Measurements from ENCODE around the gene DDX59.
"Not testable (repeated sequence)": the region's sequence is repeated elsewhere in the genome, so short reads cannot be mapped to it uniquely, and the experiment has no call there.

Gene DDX59

GRCh38 chr1:200670242-200671118 lies 773 bp upstream of the DDX59 start:
- DNase-seq: no peak

- DNase-seq: no peak
These were observed 993 bp downstream of the DDX59 start for GRCh38 chr1:200668514-200669313.

- no peak for DNase-seq
These were observed 3.4 kb downstream of the DDX59 start for GRCh38 chr1:200666309-200666708.

GRCh38 chr1:200665861-200666260 lies 3.8 kb downstream of the DDX59 start:
- DNase-seq: no peak

GRCh38 chr1:200660719-200661118 lies 9.0 kb downstream of the DDX59 start:
- DNase-seq: no peak

GRCh38 chr1:200659269-200659668 lies 10.4 kb downstream of the DDX59 start:
- DNase-seq: no peak

- DNase-seq: no peak
These were observed 11.5 kb downstream of the DDX59 start for GRCh38 chr1:200658037-200658818.

- DNase-seq: no peak
These were observed 15.0 kb downstream of the DDX59 start for GRCh38 chr1:200654660-200655059.

GRCh38 chr1:200653022-200653462 lies 16.7 kb downstream of the DDX59 start:
- no peak for DNase-seq

- no peak for DNase-seq
These were observed 17.3 kb downstream of the DDX59 start for GRCh38 chr1:200652378-200652777.

GRCh38 chr1:200646515-200646914 lies 23.2 kb downstream of the DDX59 start:
- no peak for DNase-seq

- no peak for DNase-seq
These were observed 25.7 kb downstream of the DDX59 start for GRCh38 chr1:200644021-200644420.

GRCh38 chr1:200642481-200642880 lies 27.2 kb downstream of the DDX59 start:
- no peak for DNase-seq

- no peak for DNase-seq
These were observed 28.7 kb downstream of the DDX59 start for GRCh38 chr1:200640963-200641401.

- DNase-seq: no peak
These were observed 29.2 kb downstream of the DDX59 start for GRCh38 chr1:200640373-200640962.

- no peak for DNase-seq
These were observed 31.6 kb downstream of the DDX59 start for GRCh38 chr1:200638073-200638472.

- DNase-seq: no peak
These were observed 33.0 kb downstream of the DDX59 start for GRCh38 chr1:200636681-200637080.

- DNase-seq: no peak
These were observed 35.2 kb downstream of the DDX59 start for GRCh38 chr1:200634261-200635122.

- DNase-seq: no peak
These were observed 38.3 kb downstream of the DDX59 start for GRCh38 chr1:200631375-200631774.

GRCh38 chr1:200630515-200630899 lies 39.2 kb downstream of the DDX59 start:
- not testable (repeated sequence) for DNase-seq

GRCh38 chr1:200629876-200630514 lies 39.7 kb downstream of the DDX59 start:
- no peak for DNase-seq
